GM12801 (cell line): Measurements from ENCODE around the gene TAGLN3.

Source experiments
- TF ChIP-seq, protein P1 (sequence below): IDR thresholded peaks from one replicate; pipeline ENCODE4 v1.5.1; 2011; ENCODE audit warnings: control low read depth; ENCODE audit not compliant: insufficient read length; ENCODE audit errors: extremely low read depth

TAGLN3 gene

DNA sequence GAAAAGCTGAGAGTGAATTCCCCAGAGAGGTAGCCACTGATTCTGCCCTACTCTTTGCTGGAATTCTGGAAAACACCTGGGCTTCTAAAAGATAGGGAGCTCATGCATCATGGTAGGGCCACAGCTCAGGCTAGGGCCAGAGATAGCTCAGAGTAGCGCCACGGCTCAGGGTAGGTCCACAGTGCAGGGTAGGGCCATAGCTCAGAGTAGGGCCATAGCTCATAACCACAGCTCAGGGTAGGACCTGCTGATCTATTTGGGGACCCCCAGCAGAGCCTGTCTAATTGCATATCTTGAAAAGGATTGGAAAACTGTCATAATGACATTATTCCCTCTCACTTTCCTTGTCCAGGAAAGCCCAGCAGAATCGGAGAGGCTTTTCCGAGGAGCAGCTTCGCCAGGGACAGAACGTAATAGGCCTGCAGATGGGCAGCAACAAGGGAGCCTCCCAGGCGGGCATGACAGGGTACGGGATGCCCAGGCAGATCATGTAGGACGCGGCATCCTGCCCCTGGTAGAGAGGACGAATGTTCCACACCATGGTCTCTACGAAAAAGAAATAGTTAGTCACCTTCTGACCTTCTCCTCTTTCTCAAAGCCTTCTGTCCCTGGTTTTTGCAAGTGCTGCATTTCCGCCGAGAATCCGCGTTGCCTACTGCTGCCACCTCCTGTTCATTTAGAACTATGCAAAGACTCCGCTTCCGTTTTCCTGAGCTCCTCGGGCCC, 14.5 kb downstream of the TAGLN3 start:
- TF ChIP-seq, protein P1, sequence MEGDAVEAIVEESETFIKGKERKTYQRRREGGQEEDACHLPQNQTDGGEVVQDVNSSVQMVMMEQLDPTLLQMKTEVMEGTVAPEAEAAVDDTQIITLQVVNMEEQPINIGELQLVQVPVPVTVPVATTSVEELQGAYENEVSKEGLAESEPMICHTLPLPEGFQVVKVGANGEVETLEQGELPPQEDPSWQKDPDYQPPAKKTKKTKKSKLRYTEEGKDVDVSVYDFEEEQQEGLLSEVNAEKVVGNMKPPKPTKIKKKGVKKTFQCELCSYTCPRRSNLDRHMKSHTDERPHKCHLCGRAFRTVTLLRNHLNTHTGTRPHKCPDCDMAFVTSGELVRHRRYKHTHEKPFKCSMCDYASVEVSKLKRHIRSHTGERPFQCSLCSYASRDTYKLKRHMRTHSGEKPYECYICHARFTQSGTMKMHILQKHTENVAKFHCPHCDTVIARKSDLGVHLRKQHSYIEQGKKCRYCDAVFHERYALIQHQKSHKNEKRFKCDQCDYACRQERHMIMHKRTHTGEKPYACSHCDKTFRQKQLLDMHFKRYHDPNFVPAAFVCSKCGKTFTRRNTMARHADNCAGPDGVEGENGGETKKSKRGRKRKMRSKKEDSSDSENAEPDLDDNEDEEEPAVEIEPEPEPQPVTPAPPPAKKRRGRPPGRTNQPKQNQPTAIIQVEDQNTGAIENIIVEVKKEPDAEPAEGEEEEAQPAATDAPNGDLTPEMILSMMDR = no peak

DNA sequence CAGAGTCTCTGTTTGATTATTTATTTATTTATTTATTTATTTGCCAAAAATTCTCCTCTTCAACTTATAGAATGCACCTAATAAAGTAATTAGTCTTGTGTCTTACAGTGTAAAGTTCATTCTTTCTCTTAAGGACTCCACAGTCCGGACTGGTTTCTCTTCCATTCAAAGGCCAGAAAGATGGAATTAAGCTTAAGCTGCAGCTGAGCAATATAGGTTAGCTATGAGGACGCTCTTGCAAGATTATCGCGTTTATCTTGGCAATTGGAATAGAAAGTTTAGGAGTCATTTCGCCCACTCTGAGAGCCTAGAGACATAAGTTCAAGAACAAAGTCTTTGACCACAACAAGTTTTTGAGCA, 15.0 kb downstream of the TAGLN3 start:
- TF ChIP-seq, protein P1 = no peak

DNA sequence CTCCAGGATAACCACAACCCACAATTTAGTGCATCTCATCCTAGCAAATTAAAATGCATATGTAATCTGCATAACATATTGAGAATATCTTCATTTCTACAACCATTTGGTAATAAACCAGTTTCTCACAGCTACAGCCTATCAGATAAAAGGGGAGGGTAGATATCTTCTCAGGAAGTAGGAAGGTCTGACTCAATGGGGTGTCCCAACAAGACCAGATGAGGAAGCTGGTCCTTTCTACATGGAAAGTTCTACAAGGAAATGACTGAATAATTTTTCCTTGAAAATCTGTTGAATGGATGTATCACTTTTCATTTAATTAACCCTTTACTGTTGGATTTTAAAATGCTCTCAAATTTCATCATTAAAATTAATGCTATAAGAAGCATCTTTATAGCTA, 18.4 kb downstream of the TAGLN3 start:
- TF ChIP-seq, protein P1 = no peak

DNA sequence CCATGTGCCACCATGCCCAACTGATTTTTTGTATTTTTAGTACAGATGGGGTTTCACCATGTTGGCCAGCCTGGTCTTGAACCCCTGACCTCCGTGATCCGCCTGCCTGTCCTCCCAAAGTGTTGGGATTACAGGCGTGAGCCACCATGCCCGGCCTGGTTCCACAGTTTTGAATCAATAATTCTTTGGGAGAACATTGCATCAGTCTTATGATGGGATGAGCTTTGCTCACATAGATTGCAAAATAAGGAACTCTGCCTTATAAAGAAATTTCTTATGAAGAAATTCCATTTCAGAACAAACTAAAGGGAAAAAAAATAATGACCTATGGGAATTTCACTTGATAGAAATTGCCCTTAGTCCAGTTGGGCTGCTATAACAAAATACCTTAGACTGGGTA, 20.0 kb downstream of the TAGLN3 start:
- TF ChIP-seq, protein P1 = no peak

DNA sequence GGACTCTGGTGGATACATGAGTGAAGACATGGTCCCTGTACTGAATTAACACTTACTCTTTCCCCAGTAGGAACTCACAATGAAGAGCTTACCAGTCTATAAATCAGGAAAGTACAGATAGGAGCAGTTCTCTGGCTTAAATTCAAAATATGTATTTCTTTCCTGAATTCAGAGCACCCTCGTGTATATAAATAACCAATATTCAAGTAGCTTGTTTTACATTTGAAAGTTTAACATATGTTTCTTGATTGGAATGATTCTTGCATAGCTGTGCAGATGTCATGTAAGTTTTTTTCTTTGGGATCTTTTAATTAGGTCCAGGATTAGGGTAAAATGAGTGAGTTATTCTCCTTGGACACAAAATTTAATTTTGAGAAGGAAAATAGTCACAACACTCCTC, 21.0 kb downstream of the TAGLN3 start:
- TF ChIP-seq, protein P1 = no peak

DNA sequence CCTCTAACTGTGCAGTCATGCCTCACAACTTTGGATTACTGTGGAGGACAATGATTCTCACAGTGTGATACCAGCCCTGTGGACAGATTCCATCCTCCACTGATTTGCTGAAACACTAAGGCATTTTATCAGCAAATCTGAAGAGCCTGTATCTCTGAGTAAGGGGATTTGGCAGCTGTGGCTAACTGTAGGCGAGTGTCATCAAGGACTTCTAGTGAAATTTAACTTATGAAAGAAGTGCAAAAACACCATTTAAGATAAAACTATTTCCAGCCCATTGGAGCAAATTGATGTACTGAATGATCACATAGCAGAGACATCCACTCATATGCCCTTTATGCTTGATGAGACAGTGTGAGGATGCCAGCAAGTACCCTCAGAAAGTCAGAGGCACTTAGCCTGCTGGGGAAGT, 22.0 kb downstream of the TAGLN3 start:
- TF ChIP-seq, protein P1 = no peak

DNA sequence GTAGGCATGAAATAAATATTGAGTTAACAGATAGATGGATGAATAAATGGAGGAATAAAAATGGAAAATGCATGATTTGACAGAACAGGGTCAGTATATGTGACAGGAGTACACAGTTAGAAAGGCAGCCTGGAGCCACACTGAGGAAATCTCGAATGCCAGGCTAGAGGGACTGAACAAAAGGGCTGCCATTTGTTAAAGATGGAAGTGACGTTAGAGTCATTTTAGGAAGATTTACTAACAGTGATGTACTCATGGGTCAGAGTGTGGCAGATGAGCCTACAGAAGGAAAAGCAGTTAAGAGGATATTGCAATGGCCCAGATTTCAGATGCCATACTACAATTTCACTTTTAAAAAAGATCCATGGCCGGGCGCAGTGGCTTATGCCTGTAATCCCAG, 28.4 kb downstream of the TAGLN3 start:
- TF ChIP-seq, protein P1 = no peak
